WTC11 (cell line): ENCODE measurements around the gene CCR5.

Source experiments
- CREM ChIP-seq: sonication (generic); formaldehyde crosslinking; IDR thresholded peaks from 2 replicates; pipeline ENCODE4 v1.8.1; 2022; ENCODE audit warnings: mild to moderate bottlenecking, missing genetic modification reagents, moderate library complexity
- CTCF ChIP-seq: fragments of 200-600 bp; IDR thresholded peaks from 2 replicates; pipeline ENCODE4 v1.8.0; 2022; ENCODE audit warnings: antibody characterized with exemption
- EMX1 ChIP-seq: fragments of 250-450 bp; sonication (Bioruptor Pico); IDR thresholded peaks from 2 replicates; pipeline ENCODE4 v1.8.0; 2021; ENCODE audit warnings: mild to moderate bottlenecking
- ETV6 ChIP-seq: sonication (generic); formaldehyde crosslinking; IDR thresholded peaks from 2 replicates; pipeline ENCODE4 v1.8.1; 2022; ENCODE audit warnings: mild to moderate bottlenecking, missing genetic modification reagents
- JUN ChIP-seq: sonication (generic); formaldehyde crosslinking; IDR thresholded peaks from 2 replicates; pipeline ENCODE4 v1.8.0; 2023; ENCODE audit warnings: mild to moderate bottlenecking, missing genetic modification reagents
- SP1 ChIP-seq: sonication (generic); formaldehyde crosslinking; conservative IDR thresholded peaks from 2 replicates; pipeline ENCODE4 v1.8.1; 2022; ENCODE audit warnings: missing genetic modification reagents
- TF ChIP-seq, protein P1 (sequence below): sonication (generic); formaldehyde crosslinking; IDR thresholded peaks from 2 replicates; pipeline ENCODE4 v1.8.1; 2023; ENCODE audit warnings: mild to moderate bottlenecking, missing genetic modification reagents, moderate library complexity

DNA sequence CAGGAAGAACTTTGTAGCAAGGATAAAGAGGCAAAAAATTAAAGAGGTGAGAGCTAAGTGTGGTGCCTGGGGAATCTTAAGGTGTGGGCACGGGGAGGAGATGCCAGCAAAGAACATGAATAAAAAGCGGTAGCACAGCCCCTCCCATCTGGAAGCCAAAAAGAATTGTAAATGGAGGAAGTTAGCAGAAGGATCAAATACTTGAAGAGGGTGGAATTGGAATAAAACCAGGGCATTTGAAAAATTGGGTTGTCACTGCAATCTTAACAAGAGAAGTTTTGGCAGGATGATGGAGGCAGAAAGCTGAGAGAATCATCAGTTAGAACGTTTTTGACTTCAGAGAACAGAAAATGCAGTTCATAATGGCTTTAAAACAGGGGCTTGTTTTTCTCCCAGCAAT lies 14.5 kb upstream of the CCR5 start:
- no peak for TF ChIP-seq CTCF
- TF ChIP-seq JUN (CRISPR knock-in tag), result no peak
- no peak for TF ChIP-seq CREM
- no peak for TF ChIP-seq EMX1
- TF ChIP-seq, protein P1, sequence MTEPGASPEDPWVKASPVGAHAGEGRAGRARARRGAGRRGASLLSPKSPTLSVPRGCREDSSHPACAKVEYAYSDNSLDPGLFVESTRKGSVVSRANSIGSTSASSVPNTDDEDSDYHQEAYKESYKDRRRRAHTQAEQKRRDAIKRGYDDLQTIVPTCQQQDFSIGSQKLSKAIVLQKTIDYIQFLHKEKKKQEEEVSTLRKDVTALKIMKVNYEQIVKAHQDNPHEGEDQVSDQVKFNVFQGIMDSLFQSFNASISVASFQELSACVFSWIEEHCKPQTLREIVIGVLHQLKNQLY (CRISPR knock-in tag), result no peak
- no peak for TF ChIP-seq SP1 (CRISPR knock-in tag)
- TF ChIP-seq ETV6, result no peak
